HL-60 (cell line): ENCODE measurements around the gene XAF1.

Experiments used
- DNase-seq, 2 experiments: peaks; one replicate each; pipeline ENCODE4 v3.0.0-alpha.2; 2010 to 2020; ENCODE audit warnings: low read depth in 1 of 2, low spot score in 1 of 2
- H3K27ac ChIP-seq: fragments of 250-450 bp; sonication (Bioruptor Pico); replicated peaks from 2 replicates; pipeline ENCODE4 v1.5.1; 2020; ENCODE audit warnings: mild to moderate bottlenecking, moderate library complexity
- H3K27me3 ChIP-seq: fragments of 250-450 bp; sonication (Bioruptor Pico); 2 replicates; pipeline ENCODE4 v1.5.1; 2021; ENCODE audit warnings: mild to moderate bottlenecking, moderate library complexity; ENCODE audit not compliant: insufficient read depth, poor library complexity, severe bottlenecking
- H3K4me3 ChIP-seq: replicated peaks from 2 replicates; pipeline ENCODE4 v1.5.1; 2011; ENCODE audit warnings: mild to moderate bottlenecking, control low read depth, low read length; ENCODE audit not compliant: insufficient read depth
- CTCF ChIP-seq: IDR thresholded peaks from one replicate; pipeline ENCODE4 v1.5.1; 2011; ENCODE audit warnings: low read length, control low read depth, inconsistent platforms; ENCODE audit not compliant: insufficient read depth
- GABPA ChIP-seq: IDR thresholded peaks from 2 replicates; pipeline ENCODE4 v1.6.1; 2012; ENCODE audit warnings: low read depth
- POLR2AphosphoS5 ChIP-seq: IDR thresholded peaks from 2 replicates; pipeline ENCODE4 v1.6.1; 2012; ENCODE audit warnings: low read depth
- REST ChIP-seq: IDR thresholded peaks from 2 replicates; pipeline ENCODE4 v1.6.1; 2012; ENCODE audit warnings: low read depth; ENCODE audit not compliant: insufficient replicate concordance
- SPI1 ChIP-seq: IDR thresholded peaks from 2 replicates; pipeline ENCODE4 v1.6.1; 2012; ENCODE audit warnings: low read depth, mild to moderate bottlenecking, borderline replicate concordance

Gene XAF1

GRCh38 chr17:6823011-6823442 is 67.2 kb downstream of the XAF1 start:
- TF ChIP-seq POLR2AphosphoS5 (no peak), CTCF (no peak), SPI1 (no peak), GABPA (no peak), REST (no peak)
- H3K4me3 ChIP-seq = no peak overlapping the region
- no peak overlapping the region for H3K27ac ChIP-seq
- no peaks in the 10 kb centered on the region for H3K27me3 ChIP-seq
- DNase-seq = no peak
